Measurements from ENCODE around the gene AGMAT. TPM values are rescaled to one million over a fixed set of nuclear protein-coding genes. Genes with fewer than 3 reads are reported as not detected.

The AGMAT gene
- total RNA-seq, 2 experiments from 2014 or later, result 17.0 to 17.6 TPM

GRCh38 chr1:15523104-15524020 is 61.5 kb downstream of the AGMAT start:
- no peak for DNase-seq
- H3K27ac Mint-ChIP-seq, result peak overlapping the region; percentile 98
- H3K36me3 Mint-ChIP-seq (ENCODE audit: low read depth), result peaks cover 4% of the 10 kb centered on the region
- H3K4me3 Mint-ChIP-seq, result peak overlapping the region; percentile 88
- CTCF ChIA-PET, result no interaction called here
- POLR2A ChIA-PET, result interaction anchor here (1.3 kb wide), 1 partner anchor 9 kb away, joined by 16 read pairs; no protein-coding TSS in a partner anchor
- no peaks in the 10 kb centered on the region for H3K27me3 Mint-ChIP-seq
- H3K9me3 Mint-ChIP-seq, result no peaks in the 10 kb centered on the region
- peaks cover 60% of the 10 kb centered on the region for H3K4me1 Mint-ChIP-seq

DNA sequence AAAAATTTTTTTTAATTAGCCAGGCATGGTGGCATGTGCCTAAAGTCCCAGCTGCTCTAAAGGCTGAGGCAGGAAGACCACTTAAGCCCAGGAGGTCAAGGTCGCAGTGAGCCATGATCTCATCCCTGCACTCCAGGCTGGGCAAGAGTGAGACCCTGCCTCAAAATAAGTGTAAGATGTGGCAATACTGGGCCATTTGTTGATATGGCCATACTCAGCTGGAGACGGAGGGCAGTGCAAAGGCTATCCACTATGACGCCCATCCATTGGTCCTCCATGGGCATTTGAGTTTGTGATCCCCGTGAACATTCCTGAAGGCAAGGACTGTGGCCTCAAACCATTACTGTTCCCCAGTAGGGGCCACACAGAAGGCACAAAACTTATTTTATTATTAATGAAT is 62.3 kb downstream of the AGMAT start:
- Mint-ChIP-seq H3K27me3 (no peaks in the 10 kb centered on the region), H3K4me1 (peaks cover 58% of the 10 kb centered on the region), H3K27ac (no peak overlapping the region), H3K9me3 (no peaks in the 10 kb centered on the region), H3K36me3 (ENCODE audit: low read depth) (peaks cover 12% of the 10 kb centered on the region), H3K4me3 (peak overlapping the region; percentile 36)
- POLR2A ChIA-PET, result no interaction called here
- CTCF ChIA-PET, result no interaction called here
- DNase-seq, result no peak

Other genes starting within 250 kb of the AGMAT start
- gene EFHD2, start 175.2 kb downstream of the AGMAT start, total RNA-seq, result 10 to 100 TPM; 67.6 to 69.5 TPM
- gene CTRC, start 146.6 kb downstream of the AGMAT start, total RNA-seq, result under 1 TPM; 0.08 to 0.30 TPM
- gene CELA2A, start 128.3 kb downstream of the AGMAT start, total RNA-seq, result not detected
- gene CELA2B, start 108.9 kb downstream of the AGMAT start, total RNA-seq, result not detected
- gene CASP9, start 60.8 kb downstream of the AGMAT start, total RNA-seq, result 10 to 100 TPM; 11.3 to 13.4 TPM
- 10 to 100 TPM; 18.8 to 19.6 TPM for gene DNAJC16, start 58.2 kb downstream of the AGMAT start, total RNA-seq
- 10 to 100 TPM; 31.0 to 33.5 TPM for gene DDI2, start 32.4 kb upstream of the AGMAT start, total RNA-seq
- gene PLEKHM2, start 99.3 kb upstream of the AGMAT start, total RNA-seq, result 10 to 100 TPM; 52.7 to 56.0 TPM
- 1 to 10 TPM; 1.8 to 2.2 TPM for gene SLC25A34, start 151.2 kb upstream of the AGMAT start, total RNA-seq
- not detected for gene TMEM82, start 157.4 kb upstream of the AGMAT start, total RNA-seq
- gene FBLIM1, start 173.7 kb upstream of the AGMAT start, total RNA-seq, result under 1 TPM in 1 of 2 experiments, not detected in 1; 0.12 TPM
- 1 to 10 TPM; 1.1 to 1.8 TPM for gene UQCRHL, start 222.6 kb upstream of the AGMAT start, total RNA-seq